H9 (cell line): ENCODE data around the gene COL8A1. TPM values are rescaled to one million over a fixed set of nuclear protein-coding genes. Genes with fewer than 3 reads are reported as not detected.

Source experiments
- DNase-seq: peaks from one replicate; pipeline ENCODE4 v3.0.0-alpha.2; 2017
- H2AFZ ChIP-seq: one replicate; pipeline ENCODE4 v1.6.1; 2013; ENCODE audit warnings: mild to moderate bottlenecking, low read length, control low read depth, moderate library complexity
- H2AK5ac ChIP-seq: 2 replicates; pipeline ENCODE4 v1.6.1; 2013; ENCODE audit warnings: low read length, control low read depth, mixed read lengths; ENCODE audit not compliant: insufficient read length
- H2BK120ac ChIP-seq: one replicate; pipeline ENCODE4 v1.6.1; 2013; ENCODE audit warnings: low read depth, mild to moderate bottlenecking, low read length, control low read depth, inconsistent platforms; ENCODE audit not compliant: poor library complexity, severe bottlenecking
- H2BK12ac ChIP-seq: 2 replicates; pipeline ENCODE4 v1.6.1; 2013; ENCODE audit warnings: low read length, control low read depth, mixed read lengths, low read depth; ENCODE audit not compliant: insufficient read length
- H2BK15ac ChIP-seq: 2 replicates; pipeline ENCODE4 v1.6.1; 2013; ENCODE audit warnings: low read depth, low read length, control low read depth
- H2BK20ac ChIP-seq: one replicate; pipeline ENCODE4 v1.6.1; 2013; ENCODE audit warnings: low read depth, mild to moderate bottlenecking, low read length, control low read depth, inconsistent platforms; ENCODE audit not compliant: poor library complexity, severe bottlenecking
- H2BK5ac ChIP-seq: 2 replicates; pipeline ENCODE4 v1.6.1; 2013; ENCODE audit warnings: low read length, control low read depth, mixed read lengths; ENCODE audit not compliant: insufficient read length
- H3K14ac ChIP-seq: 2 replicates; pipeline ENCODE4 v1.6.1; 2013; ENCODE audit warnings: low read length, control low read depth; ENCODE audit not compliant: insufficient read depth
- H3K18ac ChIP-seq: 2 replicates; pipeline ENCODE4 v1.6.1; 2013; ENCODE audit warnings: low read depth, mild to moderate bottlenecking, mixed read lengths, low read length, control low read depth; ENCODE audit not compliant: insufficient read length
- H3K23ac ChIP-seq: 2 replicates; pipeline ENCODE4 v1.6.1; 2013; ENCODE audit warnings: low read length, control low read depth, mixed read lengths, low read depth; ENCODE audit not compliant: insufficient read length
- H3K23me2 ChIP-seq: 2 replicates; pipeline ENCODE4 v1.6.1; 2013; ENCODE audit warnings: low read depth, mild to moderate bottlenecking, mixed read lengths, low read length, control low read depth; ENCODE audit not compliant: insufficient read length, poor library complexity, severe bottlenecking
- H3K27ac ChIP-seq: 2 replicates; pipeline ENCODE4 v1.5.1; 2013; ENCODE audit warnings: low read length, control low read depth, mixed read lengths, low read depth; ENCODE audit not compliant: insufficient read length
- H3K27me3 ChIP-seq: 2 replicates; pipeline ENCODE4 v1.6.1; 2013; ENCODE audit warnings: low read length, control low read depth, inconsistent platforms; ENCODE audit not compliant: insufficient read depth
- H3K4ac ChIP-seq: 2 replicates; pipeline ENCODE4 v1.6.1; 2013; ENCODE audit warnings: low read depth, mild to moderate bottlenecking, control low read depth, inconsistent platforms, low read length, moderate library complexity
- H3K4me1 ChIP-seq: 2 replicates; pipeline ENCODE4 v1.6.1; 2013; ENCODE audit warnings: low read length, control low read depth, inconsistent platforms; ENCODE audit not compliant: insufficient read depth
- H3K4me2 ChIP-seq: 2 replicates; pipeline ENCODE4 v1.6.1; 2013; ENCODE audit warnings: low read length, control low read depth, mixed read lengths; ENCODE audit not compliant: insufficient read length, insufficient read depth
- H3K56ac ChIP-seq: 2 replicates; pipeline ENCODE4 v1.6.1; 2013; ENCODE audit warnings: low read depth, mild to moderate bottlenecking, mixed read lengths, low read length, control low read depth; ENCODE audit not compliant: insufficient read length
- H3K79me1 ChIP-seq: 2 replicates; pipeline ENCODE4 v1.6.1; 2013; ENCODE audit warnings: low read depth, mild to moderate bottlenecking, moderate library complexity, low read length, control low read depth, inconsistent platforms; ENCODE audit not compliant: insufficient read depth, poor library complexity, severe bottlenecking
- H3K79me2 ChIP-seq: 2 replicates; pipeline ENCODE4 v1.6.1; 2013; ENCODE audit warnings: low read length, control low read depth, inconsistent platforms; ENCODE audit not compliant: insufficient read depth
- H3K9ac ChIP-seq: 2 replicates; pipeline ENCODE4 v1.6.1; 2013; ENCODE audit warnings: low read length, control low read depth, mixed read lengths; ENCODE audit not compliant: insufficient read length; ENCODE audit errors: extremely low read depth
- H3K9me3 ChIP-seq: one replicate; pipeline ENCODE4 v1.6.1; 2013; ENCODE audit warnings: low read depth, low read length, inconsistent platforms; ENCODE audit not compliant: control insufficient read depth
- H3T11ph ChIP-seq: one replicate; pipeline ENCODE4 v1.6.1; 2013; ENCODE audit warnings: mild to moderate bottlenecking, low read length, control low read depth, inconsistent platforms
- H4K20me1 ChIP-seq: one replicate; pipeline ENCODE4 v1.6.1; 2013; ENCODE audit not compliant: control insufficient read depth, insufficient read length, insufficient read depth
- H4K5ac ChIP-seq: 2 replicates; pipeline ENCODE4 v1.6.1; 2013; ENCODE audit warnings: low read depth, mild to moderate bottlenecking, mixed read lengths, low read length, control low read depth; ENCODE audit not compliant: insufficient read length
- H4K8ac ChIP-seq: replicated peaks from 2 replicates; pipeline ENCODE4 v1.6.1; 2013; ENCODE audit warnings: low read length, control low read depth, mixed read lengths, low read depth; ENCODE audit not compliant: insufficient read length
- H4K91ac ChIP-seq: 2 replicates; pipeline ENCODE4 v1.6.1; 2013; ENCODE audit warnings: low read depth, mild to moderate bottlenecking, moderate library complexity, mixed read lengths, low read length, control low read depth; ENCODE audit not compliant: insufficient read length
- H3K27ac Mint-ChIP-seq, 3 experiments: 2 replicates in 2 of 3; 3 replicates in 1 of 3; pipeline ENCODE4 v1.8.0; 2020 to 2021; ENCODE audit warnings: mixed read lengths in 3 of 3, mild to moderate bottlenecking in 1 of 3, moderate library complexity in 1 of 3
- H3K27me3 Mint-ChIP-seq: 2 replicates; pipeline ENCODE4 v1.8.0; 2021; ENCODE audit warnings: low read depth, mild to moderate bottlenecking, moderate library complexity, mixed read lengths
- H3K36me3 Mint-ChIP-seq, 3 experiments: 2 replicates in 2 of 3; 3 replicates in 1 of 3; pipeline ENCODE4 v1.8.0; 2020 to 2021; ENCODE audit warnings: low read depth in 3 of 3, mixed read lengths in 3 of 3; ENCODE audit not compliant: insufficient read depth in 1 of 3
- H3K4me1 Mint-ChIP-seq, 2 experiments: 2 replicates each; pipeline ENCODE4 v1.8.0; 2020; ENCODE audit warnings: mixed read lengths in 2 of 2
- H3K4me3 Mint-ChIP-seq, 2 experiments: 2 replicates in 1 of 2; 3 replicates in 1 of 2; pipeline ENCODE4 v1.8.0; 2020 to 2021; ENCODE audit warnings: mild to moderate bottlenecking in 2 of 2, mixed read lengths in 2 of 2, moderate library complexity in 1 of 2
- H3K9me3 Mint-ChIP-seq, 2 experiments: 2 replicates in 1 of 2; 3 replicates in 1 of 2; pipeline ENCODE4 v1.8.0; 2020; ENCODE audit warnings: mild to moderate bottlenecking in 2 of 2, mixed read lengths in 2 of 2, moderate library complexity in 1 of 2
- WGBS: extraction: QIAGEN DNeasy Blood & Tissue Kit; methylation state at CpG from one replicate; pipeline ENCODE4 v1.1.7; 2013; ENCODE audit warnings: missing lambda C conversion rate, low lambda C conversion rate, mixed read lengths; ENCODE audit not compliant: insufficient read length; ENCODE audit errors: extremely low coverage; 5-methylcytosine and 5-hydroxymethylcytosine counted together
- total RNA-seq: library from RNA; stranded (reverse); gene quantifications from 2 replicates; pipeline ENCODE4 v1.2.1, GENCODE V29; 2021
- TF ChIP-seq, protein P1 (sequence below): fragments of 200-600 bp; sonication (generic); conservative IDR thresholded peaks from 3 replicates; pipeline ENCODE4 v1.8.0; 2021; ENCODE audit warnings: antibody characterized with exemption, mild to moderate bottlenecking

The COL8A1 gene
- total RNA-seq, 1 experiment from 2014 or later: 0.17 TPM

DNA sequence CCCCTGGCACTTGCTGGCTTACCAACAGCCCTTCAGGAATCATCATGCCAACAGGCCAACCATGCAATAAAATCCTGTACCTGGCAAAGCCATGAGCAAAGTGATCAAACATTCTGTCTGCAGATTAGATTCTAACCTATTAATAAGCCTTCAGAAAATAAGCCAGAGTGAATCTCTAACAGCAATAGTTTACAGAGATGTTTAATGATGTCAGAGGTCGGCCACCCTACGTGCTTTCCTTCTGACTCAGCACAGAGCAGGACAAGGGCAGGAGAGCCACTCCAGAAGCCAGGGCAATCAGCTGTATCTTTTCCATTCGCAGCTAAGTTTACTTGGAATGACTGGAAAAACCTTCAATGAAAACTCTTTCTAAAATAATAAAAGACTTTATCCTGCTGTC lies 13.1 kb downstream of the COL8A1 start:
- H3T11ph ChIP-seq: no peak overlapping the region
- H2BK5ac ChIP-seq: no peak overlapping the region
- TF ChIP-seq, protein P1, sequence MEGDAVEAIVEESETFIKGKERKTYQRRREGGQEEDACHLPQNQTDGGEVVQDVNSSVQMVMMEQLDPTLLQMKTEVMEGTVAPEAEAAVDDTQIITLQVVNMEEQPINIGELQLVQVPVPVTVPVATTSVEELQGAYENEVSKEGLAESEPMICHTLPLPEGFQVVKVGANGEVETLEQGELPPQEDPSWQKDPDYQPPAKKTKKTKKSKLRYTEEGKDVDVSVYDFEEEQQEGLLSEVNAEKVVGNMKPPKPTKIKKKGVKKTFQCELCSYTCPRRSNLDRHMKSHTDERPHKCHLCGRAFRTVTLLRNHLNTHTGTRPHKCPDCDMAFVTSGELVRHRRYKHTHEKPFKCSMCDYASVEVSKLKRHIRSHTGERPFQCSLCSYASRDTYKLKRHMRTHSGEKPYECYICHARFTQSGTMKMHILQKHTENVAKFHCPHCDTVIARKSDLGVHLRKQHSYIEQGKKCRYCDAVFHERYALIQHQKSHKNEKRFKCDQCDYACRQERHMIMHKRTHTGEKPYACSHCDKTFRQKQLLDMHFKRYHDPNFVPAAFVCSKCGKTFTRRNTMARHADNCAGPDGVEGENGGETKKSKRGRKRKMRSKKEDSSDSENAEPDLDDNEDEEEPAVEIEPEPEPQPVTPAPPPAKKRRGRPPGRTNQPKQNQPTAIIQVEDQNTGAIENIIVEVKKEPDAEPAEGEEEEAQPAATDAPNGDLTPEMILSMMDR: no peak
- Mint-ChIP-seq H3K27me3 (no peaks in the 10 kb centered on the region), H3K36me3 (no peaks in the 10 kb centered on the region), H3K4me1 (no peaks in the 10 kb centered on the region), H3K9me3 (no peaks in the 10 kb centered on the region), H3K27ac (no peak overlapping the region; a peak in 1 of 7 replicates), H3K4me3 (no peak overlapping the region)
- DNase-seq: no peak
- H2BK20ac ChIP-seq: no peak overlapping the region
- H4K91ac ChIP-seq: no peak overlapping the region
- no peak overlapping the region for H4K5ac ChIP-seq
- no peaks in the 10 kb centered on the region for H3K4me1 ChIP-seq
- H2BK12ac ChIP-seq: no peak overlapping the region
- H3K9me3 ChIP-seq: no peaks in the 10 kb centered on the region
- H2BK120ac ChIP-seq: no peak overlapping the region
- H3K4ac ChIP-seq: no peak overlapping the region
- H3K79me2 ChIP-seq: no peaks in the 10 kb centered on the region
- H2AK5ac ChIP-seq: no peak overlapping the region
- no peak overlapping the region for H2BK15ac ChIP-seq
- H3K27me3 ChIP-seq: no peaks in the 10 kb centered on the region
- H3K79me1 ChIP-seq: no peaks in the 10 kb centered on the region
- H3K23ac ChIP-seq: no peak overlapping the region
- H3K18ac ChIP-seq: no peak overlapping the region
- no peak overlapping the region for H3K14ac ChIP-seq
- H2AFZ ChIP-seq: no peak overlapping the region
- H3K56ac ChIP-seq: no peak overlapping the region
- H3K4me2 ChIP-seq: no peak overlapping the region
- no peaks in the 10 kb centered on the region for H3K23me2 ChIP-seq
- WGBS: no CpG with 5 or more reads among the region's 3 CpGs
- no peak overlapping the region for H4K8ac ChIP-seq
- no peaks in the 10 kb centered on the region for H4K20me1 ChIP-seq
- H3K27ac ChIP-seq: no peak overlapping the region
- H3K9ac ChIP-seq: no peak overlapping the region
